Stimulated activated CD8-positive, alpha-beta memory T cell treated with anti-CD3 and anti-CD28 coated beads, Interleukin-7, amount 100 ng/mL, for 1 hour (primary cell): ENCODE results near the gene CRYZL1.
"Not testable (repeated sequence)": the region's sequence is repeated elsewhere in the genome, so short reads cannot be mapped to it uniquely, and the experiment has no call there.

Experiments used
- DNase-seq, 2 donors: peaks; one replicate each; pipeline ENCODE4 v3.0.0-alpha.2; 2020; ENCODE audit warnings: low read depth in 2 of 2

Gene CRYZL1

GRCh38 chr21:33641352-33642026, at the start of gene CRYZL1:
Gene CRYZL1 (minus strand): TSS chr21:33641741. CDS start chr21:33631551, 10,190 bp downstream.
- peak; percentile 99 for DNase-seq

- no peak for DNase-seq
These were observed 49.3 kb upstream of the CRYZL1 start for GRCh38 chr21:33690874-33691273.

GRCh38 chr21:33688353-33688752, 46.8 kb upstream of the CRYZL1 start:
- no peak for DNase-seq

- no peak for DNase-seq
These were observed 46.1 kb upstream of the CRYZL1 start for GRCh38 chr21:33687634-33688033.

GRCh38 chr21:33686386-33686785, 44.8 kb upstream of the CRYZL1 start:
- DNase-seq = no peak

GRCh38 chr21:33685613-33686197, 44.2 kb upstream of the CRYZL1 start:
- no peak for DNase-seq

GRCh38 chr21:33684923-33685560, 43.5 kb upstream of the CRYZL1 start:
- DNase-seq = no peak

- DNase-seq = no peak
These were observed 42.5 kb upstream of the CRYZL1 start for GRCh38 chr21:33684068-33684467.

- no peak for DNase-seq
These were observed 41.6 kb upstream of the CRYZL1 start for GRCh38 chr21:33682992-33683627.

- no peak for DNase-seq
These were observed 39.3 kb upstream of the CRYZL1 start for GRCh38 chr21:33680870-33681269.

- DNase-seq = no peak
These were observed 35.9 kb upstream of the CRYZL1 start for GRCh38 chr21:33677450-33677849.

- DNase-seq = not testable (repeated sequence)
These were observed 35.1 kb upstream of the CRYZL1 start for GRCh38 chr21:33676666-33677065.

- no peak for DNase-seq
These were observed 32.7 kb upstream of the CRYZL1 start for GRCh38 chr21:33674226-33674625.

GRCh38 chr21:33673473-33673872, 31.9 kb upstream of the CRYZL1 start:
- DNase-seq = no peak

GRCh38 chr21:33670076-33670978, 28.8 kb upstream of the CRYZL1 start:
- DNase-seq = no peak

GRCh38 chr21:33668620-33669019, 27.1 kb upstream of the CRYZL1 start:
- DNase-seq = no peak

GRCh38 chr21:33668180-33668579, 26.6 kb upstream of the CRYZL1 start:
- DNase-seq = no peak

- no peak for DNase-seq
These were observed 26.1 kb upstream of the CRYZL1 start for GRCh38 chr21:33667636-33668035.

- DNase-seq = no peak
These were observed 24.6 kb upstream of the CRYZL1 start for GRCh38 chr21:33666153-33666552.

GRCh38 chr21:33664135-33664534, 22.6 kb upstream of the CRYZL1 start:
- DNase-seq = no peak

GRCh38 chr21:33663241-33663640, 21.7 kb upstream of the CRYZL1 start:
- no peak for DNase-seq

GRCh38 chr21:33662046-33662445, 20.5 kb upstream of the CRYZL1 start:
- DNase-seq = no peak
